ENCODE measurements around the gene RNH1.

- no peak for TF ChIP-seq CTCF (IDR thresholded peaks at IDR 0.05)
- TF ChIP-seq EP300 (IDR thresholded peaks at IDR 0.05), result no peak
- TF ChIP-seq POLR2A (IDR thresholded peaks at IDR 0.05), result no peak
These were observed 7.6 kb upstream of the RNH1 start for GRCh38 chr11:514606-515005.
